Amniotic stem cell (primary cell): ENCODE measurements around the gene GSKIP.

Source experiments
- DNase-seq: peaks from one replicate; lab custom pipeline; 2025; lab: John Stamatoyannopoulos, UW

The GSKIP gene

DNA sequence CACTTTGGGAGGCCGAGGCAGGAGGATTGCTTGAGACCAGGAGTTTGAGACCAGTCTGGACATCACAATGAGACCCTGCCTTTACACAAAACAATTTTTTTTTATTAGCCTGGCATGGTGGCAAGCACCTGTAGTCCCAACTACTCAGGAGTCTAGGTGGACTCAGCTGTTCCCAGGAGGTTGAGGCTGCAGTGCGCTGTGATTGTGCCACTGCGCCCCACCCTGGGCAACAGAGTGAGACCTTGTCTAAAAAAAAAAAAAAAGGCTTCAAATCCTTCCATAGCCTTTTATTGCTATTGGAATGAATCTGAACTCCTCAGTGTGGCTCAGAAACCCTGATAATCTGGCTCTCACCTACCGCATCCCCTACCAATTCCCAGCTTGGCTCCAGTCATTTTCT is 54.7 kb downstream of the GSKIP start:
- DNase-seq: no peak

DNA sequence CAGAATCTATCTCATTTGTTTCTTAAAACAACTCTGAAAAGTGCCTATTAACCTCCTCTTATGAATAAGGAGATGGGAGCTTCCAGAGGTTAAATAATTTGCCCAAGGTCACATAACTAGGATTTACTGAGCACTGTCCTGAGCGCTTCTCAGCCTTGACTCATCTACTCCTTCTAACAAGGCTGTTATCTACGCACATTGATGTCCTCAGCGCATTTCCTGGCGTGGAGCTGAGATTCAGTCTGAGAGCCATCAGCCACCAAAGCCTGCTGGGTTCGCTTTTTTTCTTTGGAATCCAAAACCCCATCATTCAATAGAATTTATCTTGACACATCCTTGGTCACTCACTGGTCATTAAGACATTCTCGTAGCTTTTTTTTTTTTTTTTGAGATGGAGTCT is 57.9 kb downstream of the GSKIP start:
- DNase-seq: no peak

DNA sequence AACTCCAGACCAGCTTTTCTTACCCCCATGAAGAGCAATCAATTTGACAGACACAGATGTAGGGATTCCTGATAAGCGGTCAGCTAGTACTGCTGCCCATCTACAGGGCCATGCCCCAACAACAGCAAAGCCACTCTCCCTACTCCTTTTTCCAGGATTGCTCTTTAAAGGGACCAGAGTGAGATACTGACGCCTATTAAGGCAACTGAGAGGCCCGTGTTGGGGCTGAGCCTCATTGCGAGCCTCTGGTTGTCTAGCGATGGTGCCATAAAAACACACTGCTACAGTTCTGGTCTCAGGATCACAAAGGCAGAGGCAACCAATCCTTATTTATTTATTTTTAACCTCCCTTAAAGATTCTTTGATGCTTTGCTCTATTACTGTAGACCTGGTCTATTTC is 59.7 kb downstream of the GSKIP start:
- no peak for DNase-seq

DNA sequence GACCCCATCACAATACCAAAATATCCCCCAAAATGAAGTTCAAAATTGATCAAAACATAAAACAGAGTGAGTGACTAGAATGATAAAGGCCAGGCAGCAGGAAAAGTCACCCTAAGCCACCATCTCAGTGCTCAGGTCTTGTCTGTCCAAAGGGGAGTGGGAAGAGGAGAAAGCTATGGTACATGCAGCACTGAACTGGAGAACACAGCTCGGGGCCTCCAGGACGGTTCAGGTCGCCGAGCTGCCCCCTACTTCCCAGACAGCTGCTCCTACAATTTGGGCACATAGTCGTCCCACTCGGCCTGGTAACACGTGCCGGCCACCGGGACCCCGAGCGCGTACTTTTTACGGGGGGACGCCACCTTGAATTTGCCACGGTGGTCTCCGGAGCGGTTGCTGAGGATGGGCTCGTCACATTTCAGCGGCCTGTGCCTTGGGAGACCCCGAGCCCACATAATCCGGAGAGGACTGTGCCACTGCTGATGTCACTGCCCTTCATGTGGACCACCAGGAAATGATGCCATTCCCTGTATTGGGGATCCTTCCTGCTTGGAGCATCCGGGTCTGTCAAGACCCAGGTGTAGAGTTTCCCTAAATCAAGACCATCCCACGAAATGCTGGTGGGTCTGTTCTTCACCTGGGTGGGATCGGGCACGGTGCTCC is 60.3 kb downstream of the GSKIP start:
- DNase-seq: no peak

DNA sequence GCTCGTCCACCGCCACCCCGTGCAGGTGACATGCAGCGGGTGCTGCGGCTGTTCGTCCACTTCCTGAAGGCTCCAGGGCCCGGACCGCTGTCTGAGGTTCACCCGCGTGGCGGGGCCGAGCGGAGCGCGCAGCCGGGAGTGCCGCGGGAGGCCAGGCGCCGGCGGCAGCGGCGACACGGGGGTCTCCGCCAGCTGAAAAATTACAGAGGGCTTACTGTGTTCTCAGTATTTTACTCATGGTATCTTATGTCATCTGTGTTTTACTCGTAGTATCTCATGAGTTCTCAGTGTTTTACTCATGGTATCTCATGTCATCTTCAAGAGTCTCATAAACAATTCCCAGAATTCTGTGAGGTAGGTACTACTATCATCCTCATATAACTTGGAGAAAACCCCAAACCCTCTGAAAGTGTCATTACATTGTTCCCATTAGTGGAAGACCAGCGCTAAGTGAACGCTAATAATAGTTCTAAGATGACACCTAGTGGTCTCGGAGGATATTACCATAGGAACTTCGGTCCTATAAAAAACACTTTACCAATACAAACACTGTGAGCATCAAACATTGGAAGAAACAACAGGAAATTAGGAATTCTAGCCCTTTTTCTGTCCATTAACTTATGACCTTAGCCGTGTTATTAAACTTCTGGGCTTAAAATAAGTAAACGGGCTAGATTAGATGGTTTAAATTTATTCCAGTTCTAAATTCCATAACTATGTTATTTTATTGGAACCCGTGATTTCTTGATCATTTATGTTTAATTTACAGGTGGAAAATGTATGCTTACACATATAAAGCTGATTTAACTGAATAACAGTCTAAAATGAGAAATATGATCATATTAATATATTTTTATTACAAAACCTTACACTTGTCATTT is 61.0 kb downstream of the GSKIP start:
- DNase-seq: peak; percentile 73

DNA sequence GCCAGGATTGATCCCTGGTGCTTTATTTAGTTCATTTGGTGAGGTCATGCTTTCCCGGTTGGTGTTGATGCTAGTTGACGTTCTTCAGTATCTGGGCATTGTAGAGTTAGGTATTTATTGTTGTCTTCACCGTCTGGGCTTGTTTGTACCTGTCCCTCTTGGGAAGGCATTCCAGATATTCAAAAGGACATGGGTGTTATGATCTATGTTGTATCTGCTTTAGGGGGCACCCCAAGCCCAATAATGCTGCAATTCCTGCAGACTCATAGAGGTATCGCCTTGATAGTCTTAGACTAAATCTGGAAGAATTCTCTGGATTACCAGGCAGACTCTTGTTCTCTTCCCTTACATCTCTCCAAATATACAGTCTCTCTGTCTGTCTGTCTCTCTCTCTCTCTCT is 70.7 kb downstream of the GSKIP start:
- DNase-seq: no peak
